Measurements from ENCODE around the gene ANKRD16.

- no peak for TF ChIP-seq CEBPB (IDR thresholded peaks at IDR 0.05; ENCODE audit: low read depth, low read length)
- no peak for TF ChIP-seq EP300 (IDR thresholded peaks at IDR 0.05; ENCODE audit: borderline replicate concordance in 1 of 2, low read depth in 2 of 2, low read length in 2 of 2)
- TF ChIP-seq, protein P1, sequence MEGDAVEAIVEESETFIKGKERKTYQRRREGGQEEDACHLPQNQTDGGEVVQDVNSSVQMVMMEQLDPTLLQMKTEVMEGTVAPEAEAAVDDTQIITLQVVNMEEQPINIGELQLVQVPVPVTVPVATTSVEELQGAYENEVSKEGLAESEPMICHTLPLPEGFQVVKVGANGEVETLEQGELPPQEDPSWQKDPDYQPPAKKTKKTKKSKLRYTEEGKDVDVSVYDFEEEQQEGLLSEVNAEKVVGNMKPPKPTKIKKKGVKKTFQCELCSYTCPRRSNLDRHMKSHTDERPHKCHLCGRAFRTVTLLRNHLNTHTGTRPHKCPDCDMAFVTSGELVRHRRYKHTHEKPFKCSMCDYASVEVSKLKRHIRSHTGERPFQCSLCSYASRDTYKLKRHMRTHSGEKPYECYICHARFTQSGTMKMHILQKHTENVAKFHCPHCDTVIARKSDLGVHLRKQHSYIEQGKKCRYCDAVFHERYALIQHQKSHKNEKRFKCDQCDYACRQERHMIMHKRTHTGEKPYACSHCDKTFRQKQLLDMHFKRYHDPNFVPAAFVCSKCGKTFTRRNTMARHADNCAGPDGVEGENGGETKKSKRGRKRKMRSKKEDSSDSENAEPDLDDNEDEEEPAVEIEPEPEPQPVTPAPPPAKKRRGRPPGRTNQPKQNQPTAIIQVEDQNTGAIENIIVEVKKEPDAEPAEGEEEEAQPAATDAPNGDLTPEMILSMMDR (IDR thresholded peaks at IDR 0.05; ENCODE audit: control extremely low read depth in 1 of 3, insufficient read depth in 1 of 3, low read depth in 1 of 3, low read length in 3 of 3) = no peak
- no peak for TF ChIP-seq TCF12 (IDR thresholded peaks at IDR 0.05; ENCODE audit: low read depth, low read length)
- no peak for TF ChIP-seq BRCA1 (IDR thresholded peaks at IDR 0.05; ENCODE audit: low read depth, low read length)
- no peak for TF ChIP-seq GABPA (IDR thresholded peaks at IDR 0.05; ENCODE audit: borderline replicate concordance, insufficient read depth, low read length)
Observed at GRCh38 chr10:5831446-5831782, 58.3 kb downstream of the ANKRD16 start.
